Activated CD4-positive, alpha-beta T cell treated with anti-CD3 and anti-CD28 coated beads for 48 hours (primary cell): ENCODE measurements around the gene OARD1.

ENCODE experiments used
- DNase-seq: peaks from one replicate; pipeline ENCODE4 v3.0.0-alpha.2; 2020

Gene OARD1

GRCh38 chr6:41074692-41075436 lies 2.7 kb upstream of the OARD1 start:
- DNase-seq: no peak

GRCh38 chr6:41073968-41074691 lies 2.0 kb upstream of the OARD1 start:
- DNase-seq: no peak

GRCh38 chr6:41073203-41073967 lies 1.2 kb upstream of the OARD1 start:
- DNase-seq: peak; percentile 86

- peak; percentile 100 for DNase-seq
These were observed 663 bp upstream of the OARD1 start, which contains the start of gene NFYA for GRCh38 chr6:41072836-41073202. Gene NFYA (plus strand): TSS chr6:41072974. CDS start chr6:41079090, 6,116 bp downstream.

- DNase-seq: no peak
These were observed 644 bp downstream of the OARD1 start for GRCh38 chr6:41071501-41071922.

GRCh38 chr6:41066867-41067304 lies 5.3 kb downstream of the OARD1 start:
- peak; percentile 73 for DNase-seq

- no peak for DNase-seq
These were observed 6.6 kb downstream of the OARD1 start for GRCh38 chr6:41065550-41066026.

- no peak for DNase-seq
These were observed 7.3 kb downstream of the OARD1 start for GRCh38 chr6:41064841-41065240.

GRCh38 chr6:41063884-41064285 lies 8.3 kb downstream of the OARD1 start:
- DNase-seq: no peak

GRCh38 chr6:41062056-41062455 lies 10.1 kb downstream of the OARD1 start:
- DNase-seq: no peak

GRCh38 chr6:41061196-41061726 lies 10.9 kb downstream of the OARD1 start:
- DNase-seq: no peak

- no peak for DNase-seq
These were observed 12.6 kb downstream of the OARD1 start for GRCh38 chr6:41059556-41059955.

- DNase-seq: no peak
These were observed 13.4 kb downstream of the OARD1 start for GRCh38 chr6:41058783-41059181.

- no peak for DNase-seq
These were observed 15.2 kb downstream of the OARD1 start for GRCh38 chr6:41056768-41057490.

- no peak for DNase-seq
These were observed 17.0 kb downstream of the OARD1 start for GRCh38 chr6:41055149-41055548.

GRCh38 chr6:41054511-41054910 lies 17.6 kb downstream of the OARD1 start:
- no peak for DNase-seq

- no peak for DNase-seq
These were observed 19.1 kb downstream of the OARD1 start, which contains the start of gene APOBEC2 for GRCh38 chr6:41053041-41053440. Gene APOBEC2 (plus strand): TSS chr6:41053202. CDS start chr6:41053348, 146 bp downstream.

GRCh38 chr6:41051873-41052272 lies 20.3 kb downstream of the OARD1 start:
- DNase-seq: no peak

GRCh38 chr6:41050536-41050935 lies 21.6 kb downstream of the OARD1 start:
- no peak for DNase-seq

- no peak for DNase-seq
These were observed 22.2 kb downstream of the OARD1 start for GRCh38 chr6:41049955-41050354.

GRCh38 chr6:41049521-41049920 lies 22.6 kb downstream of the OARD1 start:
- DNase-seq: no peak
